ENCODE measurements around the gene BCOR.

The BCOR gene

GRCh38 chrX:40084471-40085101, 13.2 kb downstream of the BCOR start:
- no peak for DNase-seq (ENCODE audit: low spot score)

DNA sequence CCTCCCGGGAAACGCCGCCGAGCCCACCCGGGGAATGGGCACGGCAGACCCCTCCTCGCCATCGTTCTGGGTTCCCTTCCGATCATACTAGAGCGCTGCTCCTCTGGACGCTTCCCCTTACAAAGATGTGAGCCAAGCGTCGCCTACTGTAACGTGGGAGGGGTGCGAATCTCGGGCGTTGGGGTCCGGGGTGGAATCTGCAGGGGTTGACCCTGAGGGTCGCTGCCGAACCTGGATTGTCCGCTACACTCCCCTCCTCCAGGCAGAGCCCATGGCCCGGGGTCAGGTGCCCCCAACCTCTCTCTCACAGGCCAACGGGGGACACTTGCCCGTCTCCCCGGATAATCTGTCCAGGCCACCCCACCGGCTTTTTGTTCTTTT, 13.8 kb downstream of the BCOR start:
- no peak for DNase-seq (ENCODE audit: low spot score)

GRCh38 chrX:40083120-40083978, 14.4 kb downstream of the BCOR start:
- no peak for DNase-seq (ENCODE audit: low spot score)

- DNase-seq (ENCODE audit: low spot score), result no peak
Observed at GRCh38 chrX:40082447-40083119, 15.2 kb downstream of the BCOR start.

GRCh38 chrX:40081679-40082068, 16.1 kb downstream of the BCOR start:
- DNase-seq (ENCODE audit: low spot score), result no peak

DNA sequence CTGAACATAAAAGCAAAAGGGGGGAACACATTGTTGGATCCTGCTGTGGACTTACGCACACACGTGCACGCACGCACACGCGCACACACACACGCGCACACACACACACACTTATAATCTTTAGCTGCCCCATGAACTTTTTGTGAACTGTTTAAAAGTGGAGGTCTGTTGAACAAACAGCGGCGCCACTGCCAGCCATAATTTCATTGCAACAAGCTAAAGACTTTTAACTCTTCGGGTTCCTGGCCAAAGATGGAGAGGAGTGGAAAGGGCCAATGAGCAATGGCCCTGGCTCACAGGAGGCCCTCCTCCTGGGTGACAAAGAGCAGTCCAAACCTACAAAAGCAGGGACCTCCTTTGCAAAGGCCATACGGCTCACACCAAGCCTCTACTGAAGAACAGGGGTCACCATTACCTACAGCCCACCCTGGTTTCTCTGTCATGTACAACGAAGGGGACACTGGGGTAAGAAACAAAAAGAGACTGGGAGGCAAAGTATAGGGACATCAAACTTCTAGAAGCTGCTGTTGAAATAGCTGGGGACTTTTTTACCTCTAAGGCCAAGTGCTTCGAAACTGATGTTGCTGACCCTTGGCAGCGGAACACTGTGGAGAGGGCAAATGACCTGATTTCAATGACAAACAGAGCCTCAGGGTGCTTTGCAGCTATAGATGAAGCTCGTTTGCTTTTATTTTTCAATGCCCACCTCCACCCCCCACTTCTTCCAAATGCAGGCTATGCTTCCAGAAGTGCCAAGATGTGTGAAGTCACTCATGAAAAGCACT, 16.7 kb downstream of the BCOR start:
- no peak for DNase-seq (ENCODE audit: low spot score)

DNA sequence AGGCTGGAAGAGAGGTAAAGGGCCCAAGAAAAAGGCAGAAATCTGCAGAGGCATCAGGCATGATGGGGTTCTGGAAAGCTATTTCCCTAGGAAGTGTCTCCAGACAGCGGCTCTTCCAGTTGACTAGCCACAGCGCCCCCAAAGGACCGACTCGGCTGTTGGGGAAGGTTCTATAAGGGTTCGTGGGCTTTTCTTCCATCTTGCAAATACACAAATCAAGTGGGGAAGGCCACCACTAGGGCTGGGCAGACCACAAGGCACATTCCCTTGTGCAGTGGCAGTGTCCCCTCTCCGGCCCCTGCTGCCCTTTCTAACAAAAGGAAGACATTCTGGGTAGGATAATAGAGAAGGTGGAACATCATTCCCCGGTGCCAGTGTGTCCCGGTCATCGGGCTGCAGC, 18.2 kb downstream of the BCOR start:
- no peak for DNase-seq (ENCODE audit: low spot score)

- DNase-seq (ENCODE audit: low spot score), result no peak
Observed at GRCh38 chrX:40078489-40079227, 19.1 kb downstream of the BCOR start.

GRCh38 chrX:40077906-40078305, 19.9 kb downstream of the BCOR start:
- no peak for DNase-seq (ENCODE audit: low spot score)

DNA sequence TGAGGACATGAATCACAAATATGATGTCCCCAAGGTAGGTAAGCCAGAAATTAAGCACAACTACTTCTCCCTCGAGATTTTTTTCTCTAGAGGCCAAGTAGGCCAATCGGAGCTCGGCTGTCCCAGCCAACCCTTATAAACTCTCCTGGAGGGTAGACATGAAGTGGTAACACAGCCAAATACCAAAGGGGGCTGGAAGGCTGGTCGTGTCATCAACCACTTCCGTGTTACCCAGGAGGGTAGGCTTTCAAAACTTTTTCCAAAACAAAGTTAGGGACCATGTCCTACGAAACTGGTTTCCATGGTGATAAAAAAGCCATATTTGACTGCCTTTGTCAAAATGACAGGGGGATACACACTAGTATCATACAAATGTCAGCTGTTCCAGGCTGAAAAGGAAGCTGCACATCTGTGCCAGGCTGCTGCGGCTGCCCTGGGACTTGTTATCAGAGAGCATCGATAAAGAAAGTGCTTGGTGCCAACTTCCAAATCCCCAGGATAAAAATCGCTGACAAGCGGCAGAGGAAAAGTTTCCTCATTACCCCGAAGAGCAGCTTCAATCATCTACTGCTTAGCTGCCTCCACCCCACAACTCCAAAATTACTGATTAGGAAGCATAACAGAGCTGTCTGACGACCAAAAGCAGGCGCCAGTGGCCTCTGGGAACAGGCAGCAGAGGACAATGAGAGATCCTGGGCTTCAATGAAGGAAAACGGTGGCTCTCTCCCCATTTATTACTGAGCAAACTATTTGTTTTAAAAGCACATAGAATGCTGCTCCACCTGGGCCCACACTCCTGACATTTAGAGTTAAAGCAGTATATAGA, 20.8 kb downstream of the BCOR start:
- no peak for DNase-seq (ENCODE audit: low spot score)

DNA sequence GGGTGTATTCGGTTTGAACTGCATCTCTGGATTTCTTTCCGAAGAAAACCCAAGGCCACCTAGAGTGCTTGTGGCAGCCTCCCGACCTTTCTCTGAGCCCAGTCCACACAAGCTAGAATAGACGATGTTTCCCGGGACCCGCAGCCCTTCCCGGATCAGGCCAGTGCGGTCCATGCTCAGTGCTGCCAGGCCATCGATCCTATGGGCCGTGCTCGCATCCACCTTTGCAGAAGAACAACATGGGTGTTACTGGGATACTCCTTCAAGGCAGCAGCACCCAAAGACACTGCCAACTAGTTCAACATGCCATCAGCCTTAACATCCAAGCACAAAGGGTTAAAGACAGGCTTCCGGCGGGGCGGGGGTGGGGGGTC, 22.8 kb downstream of the BCOR start:
- DNase-seq (ENCODE audit: low spot score), result no peak

DNA sequence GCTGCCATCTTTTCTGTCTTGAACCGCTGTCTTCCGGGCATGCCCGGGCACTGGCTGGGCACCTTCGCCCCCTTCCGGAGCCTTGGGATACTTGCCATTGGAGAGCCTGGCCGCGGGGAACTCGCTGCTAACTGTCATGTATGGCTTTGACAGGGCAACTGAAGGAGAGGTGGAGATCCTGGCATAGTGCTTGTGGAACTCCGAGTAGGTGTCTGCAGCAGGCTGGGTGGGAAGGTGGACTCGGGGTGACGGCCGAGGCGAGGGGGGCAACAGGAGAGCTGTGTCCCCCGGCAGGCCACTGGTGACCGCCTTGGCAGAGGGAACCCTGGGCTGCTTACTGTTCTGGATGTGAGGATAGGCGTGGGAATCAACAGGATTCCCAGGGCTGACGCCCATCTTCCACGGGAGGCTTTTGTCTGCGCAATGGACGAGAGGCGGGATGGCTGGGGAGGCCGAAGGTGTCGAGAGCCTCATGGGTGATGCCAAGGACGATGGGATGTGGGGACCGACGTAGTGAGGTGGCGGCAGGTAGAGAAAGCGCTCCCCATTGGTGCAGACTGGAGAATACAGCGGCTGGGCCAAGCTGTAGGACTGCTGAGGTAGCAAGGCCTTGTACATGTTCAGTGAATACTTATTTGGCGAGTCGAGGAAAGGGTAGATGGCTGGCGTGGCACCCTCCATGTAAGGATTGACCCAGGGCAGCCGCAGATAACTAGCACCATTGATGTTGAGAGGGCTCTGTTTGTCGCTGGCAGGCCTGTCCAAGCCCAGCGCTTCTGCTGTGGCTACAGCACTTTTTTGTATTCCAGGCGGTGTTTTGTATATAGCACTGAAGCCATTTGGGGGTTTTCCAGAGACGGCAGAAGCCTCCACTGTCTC, 23.4 kb downstream of the BCOR start:
- DNase-seq (ENCODE audit: low spot score), result peak; percentile 40

GRCh38 chrX:40073439-40074054, 24.2 kb downstream of the BCOR start:
- DNase-seq (ENCODE audit: low spot score), result no peak

GRCh38 chrX:40072246-40072645, 25.5 kb downstream of the BCOR start:
- no peak for DNase-seq (ENCODE audit: low spot score)

DNA sequence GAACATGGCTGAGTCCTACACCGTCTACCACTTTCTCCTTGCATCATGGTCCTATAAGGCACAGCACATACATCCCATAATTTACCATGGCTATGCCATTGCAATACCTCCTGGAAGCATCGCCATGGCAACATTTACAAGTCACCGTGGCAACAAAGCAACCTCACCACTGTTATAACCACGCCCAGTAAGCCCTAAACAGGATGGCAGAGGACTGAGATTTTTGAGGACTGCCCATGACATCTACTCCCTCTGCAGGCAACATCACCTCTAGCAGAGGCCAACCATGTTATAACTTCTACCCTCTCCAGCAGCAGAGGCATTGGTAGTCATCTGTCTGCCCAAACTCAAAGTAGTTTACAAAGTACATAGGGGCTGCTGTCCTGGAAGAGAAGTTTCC, 29.7 kb downstream of the BCOR start:
- no peak for DNase-seq (ENCODE audit: low spot score)

GRCh38 chrX:40066700-40067099, 31.1 kb downstream of the BCOR start:
- no peak for DNase-seq (ENCODE audit: low spot score)

DNA sequence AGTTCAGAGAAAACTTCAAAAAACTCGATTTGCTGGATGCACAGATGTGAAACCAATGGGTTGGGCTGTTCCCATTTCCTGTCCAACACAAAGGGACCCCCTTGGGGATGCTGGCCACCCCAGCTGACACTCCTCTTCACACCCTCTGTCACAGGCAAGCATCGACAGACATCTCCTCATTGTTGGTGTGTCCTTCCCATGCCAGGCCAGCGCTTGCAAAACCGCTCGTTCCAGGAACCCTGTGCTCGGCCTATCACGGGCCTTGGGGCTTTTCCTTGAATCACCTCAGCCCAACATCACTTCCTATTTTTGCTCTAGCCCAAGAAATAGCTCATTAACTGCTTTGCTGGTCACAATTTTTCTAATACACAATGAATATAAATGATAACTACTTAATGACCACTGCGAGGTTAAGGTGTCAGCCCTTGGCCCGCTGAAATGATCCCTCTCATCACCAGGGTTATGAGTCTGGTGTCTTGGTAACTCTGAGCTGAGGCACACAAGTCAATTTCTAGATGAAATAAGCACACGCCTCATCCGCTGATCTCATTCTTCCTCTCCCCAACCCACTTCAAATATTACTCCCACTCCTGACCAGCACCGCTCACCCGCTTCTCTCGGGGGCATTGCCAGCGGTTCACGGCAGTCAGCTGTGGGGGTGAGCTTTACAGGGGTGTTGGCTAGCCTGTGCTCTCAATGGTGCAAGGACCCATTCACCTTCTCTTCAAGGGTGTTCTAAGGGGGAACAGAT, 32.3 kb downstream of the BCOR start:
- DNase-seq (ENCODE audit: low spot score), result no peak

- no peak for DNase-seq (ENCODE audit: low spot score)
Observed at GRCh38 chrX:40064055-40064597, 33.6 kb downstream of the BCOR start.

Data from pons (tissue), 1 donor.